Measurements from ENCODE around the gene ZMPSTE24. TPM values are rescaled to one million over a fixed set of nuclear protein-coding genes. Genes with fewer than 3 reads are reported as not detected.
"Not testable (repeated sequence)": the region's sequence is repeated elsewhere in the genome, so short reads cannot be mapped to it uniquely, and the experiment has no call there.

The ZMPSTE24 gene
- polyA plus RNA-seq, 3 donors: 6.4 to 45.6 (median 36.0) TPM

- Histone ChIP-seq H3K36me3 (replicated peaks in 1 of 2; ENCODE audit: control insufficient read depth in 1 of 2, insufficient read depth in 2 of 2, low read length in 2 of 2) (no peaks in the 10 kb centered on the region), H3K27me3 (ENCODE audit: control insufficient read depth in 2 of 2, insufficient read depth in 2 of 2, low read length in 2 of 2) (no peaks in the 10 kb centered on the region), H3K27ac (ENCODE audit: low read depth in 1 of 2, low read length in 2 of 2) (peak overlapping the region; percentile 80 to 93), H3K4me1 (ENCODE audit: control insufficient read depth in 1 of 2, insufficient read depth in 2 of 2, low read length in 2 of 2) (peaks cover 73 to 78% of the 10 kb centered on the region in 2 donors), H4K20me1 (ENCODE audit: insufficient read depth, low read length) (no peaks in the 10 kb centered on the region), H2AFZ (ENCODE audit: insufficient read depth, low read depth, low read length, poor library complexity, severe bottlenecking) (no peak overlapping the region), H3K9me3 (replicated peaks in 1 of 2; ENCODE audit: control insufficient read depth in 1 of 2, insufficient read depth in 1 of 2, low read length in 2 of 2) (peaks cover 0 to 5% of the 10 kb centered on the region in 2 donors), H3K4me3 (replicated peaks in 1 of 3; ENCODE audit: low read depth in 2 of 3, low read length in 3 of 3) (peak overlapping the region in 1 of 3 experiments; percentile 75), H3K79me2 (ENCODE audit: insufficient read depth, low read length) (peaks cover 23% of the 10 kb centered on the region), H3K4me2 (replicated peaks; ENCODE audit: extremely low read depth, low read length, poor library complexity, severe bottlenecking) (peak overlapping the region; percentile 45), H3K9ac (ENCODE audit: insufficient read depth, low read length, poor library complexity, severe bottlenecking) (peak overlapping the region; percentile 33)
- peaks cover 76% of the 10 kb centered on the region for H3K4me1 Mint-ChIP-seq
- H3K36me3 Mint-ChIP-seq: peaks cover 6 to 10% of the 10 kb centered on the region in 2 donors
- WGBS (ENCODE audit: insufficient coverage): 0% methylated on average over 2 of the region's 6 CpGs
- peaks cover 5 to 13% (median 7%) of the 10 kb centered on the region in 7 donors for H3K9me3 Mint-ChIP-seq
- TF ChIP-seq, protein P1, sequence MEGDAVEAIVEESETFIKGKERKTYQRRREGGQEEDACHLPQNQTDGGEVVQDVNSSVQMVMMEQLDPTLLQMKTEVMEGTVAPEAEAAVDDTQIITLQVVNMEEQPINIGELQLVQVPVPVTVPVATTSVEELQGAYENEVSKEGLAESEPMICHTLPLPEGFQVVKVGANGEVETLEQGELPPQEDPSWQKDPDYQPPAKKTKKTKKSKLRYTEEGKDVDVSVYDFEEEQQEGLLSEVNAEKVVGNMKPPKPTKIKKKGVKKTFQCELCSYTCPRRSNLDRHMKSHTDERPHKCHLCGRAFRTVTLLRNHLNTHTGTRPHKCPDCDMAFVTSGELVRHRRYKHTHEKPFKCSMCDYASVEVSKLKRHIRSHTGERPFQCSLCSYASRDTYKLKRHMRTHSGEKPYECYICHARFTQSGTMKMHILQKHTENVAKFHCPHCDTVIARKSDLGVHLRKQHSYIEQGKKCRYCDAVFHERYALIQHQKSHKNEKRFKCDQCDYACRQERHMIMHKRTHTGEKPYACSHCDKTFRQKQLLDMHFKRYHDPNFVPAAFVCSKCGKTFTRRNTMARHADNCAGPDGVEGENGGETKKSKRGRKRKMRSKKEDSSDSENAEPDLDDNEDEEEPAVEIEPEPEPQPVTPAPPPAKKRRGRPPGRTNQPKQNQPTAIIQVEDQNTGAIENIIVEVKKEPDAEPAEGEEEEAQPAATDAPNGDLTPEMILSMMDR (IDR thresholded peaks at IDR 0.05): no peak
- intact Hi-C loops (cut with micrococcal nuclease): loop anchor here (5.0 kb wide), 3 partner anchors 51 to 244 kb away; partner anchors contain the start of gene PPT1 (in 1 of the 2)
- H3K27me3 Mint-ChIP-seq (ENCODE audit: low read depth in 3 of 3): peaks cover 0 to 13% (median 1%) of the 10 kb centered on the region in 3 donors
- DNase-seq: peak; percentile 50 to 73 (median 71)
- peak overlapping the region; percentile 91 to 98 (median 96) for H3K27ac Mint-ChIP-seq
- peak overlapping the region; percentile 51 to 75 for H3K4me3 Mint-ChIP-seq
Observed at GRCh38 chr1:40341491-40342380, 83.7 kb downstream of the ZMPSTE24 start.

DNA sequence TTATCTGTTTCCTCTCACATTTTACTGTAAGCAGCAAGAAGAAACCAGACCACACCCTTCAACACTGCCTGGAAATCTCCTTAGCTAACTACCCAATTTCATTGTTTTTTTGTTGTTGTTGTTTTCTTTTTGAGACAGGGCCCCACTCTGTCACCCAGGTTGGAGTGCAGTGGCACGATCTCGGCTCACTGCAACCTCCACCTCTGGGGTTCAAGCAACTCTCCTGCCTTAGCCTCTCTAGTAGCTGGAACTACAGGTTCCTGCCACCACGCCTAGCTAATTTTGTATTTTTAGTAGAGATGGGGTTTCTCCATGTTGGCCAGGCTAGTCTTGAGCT lies 84.3 kb downstream of the ZMPSTE24 start:
- H3K4me3 Mint-ChIP-seq: peak overlapping the region; percentile 51 to 75
- H3K36me3 Mint-ChIP-seq; H3K27me3 ChIP-seq (ENCODE audit: control insufficient read depth in 2 of 2, insufficient read depth in 2 of 2, low read length in 2 of 2); H3K9me3 ChIP-seq (replicated peaks in 1 of 2; ENCODE audit: control insufficient read depth in 1 of 2, insufficient read depth in 1 of 2, low read length in 2 of 2); H4K20me1 ChIP-seq (ENCODE audit: insufficient read depth, low read length); DNase-seq; H2AFZ ChIP-seq (ENCODE audit: insufficient read depth, low read depth, low read length, poor library complexity, severe bottlenecking); H3K36me3 ChIP-seq (replicated peaks in 1 of 2; ENCODE audit: control insufficient read depth in 1 of 2, insufficient read depth in 2 of 2, low read length in 2 of 2): not testable (repeated sequence)
- no CpG with 5 or more reads among the region's 3 CpGs for WGBS (ENCODE audit: insufficient coverage)
- Histone ChIP-seq H3K4me3 (replicated peaks in 1 of 3; ENCODE audit: low read depth in 2 of 3, low read length in 3 of 3) (peak overlapping the region in 1 of 3 experiments; percentile 75), H3K27ac (ENCODE audit: low read depth in 1 of 2, low read length in 2 of 2) (peak overlapping the region; percentile 80 to 93), H3K4me2 (replicated peaks; ENCODE audit: extremely low read depth, low read length, poor library complexity, severe bottlenecking) (peak overlapping the region; percentile 45), H3K4me1 (ENCODE audit: control insufficient read depth in 1 of 2, insufficient read depth in 2 of 2, low read length in 2 of 2) (peaks cover 76 to 82% of the 10 kb centered on the region in 2 donors), H3K79me2 (ENCODE audit: insufficient read depth, low read length) (peaks cover 25% of the 10 kb centered on the region), H3K9ac (ENCODE audit: insufficient read depth, low read length, poor library complexity, severe bottlenecking) (peak overlapping the region; percentile 33)
- H3K4me1 Mint-ChIP-seq: peaks cover 78% of the 10 kb centered on the region
- H3K9me3 Mint-ChIP-seq: peaks cover 5 to 13% (median 7%) of the 10 kb centered on the region in 7 donors
- intact Hi-C loops (cut with micrococcal nuclease): loop anchor here (5.0 kb wide), 3 partner anchors 50 to 245 kb away; partner anchors contain the start of gene PPT1 (in 1 of the 2)
- peaks cover 0 to 13% (median 1%) of the 10 kb centered on the region in 3 donors for H3K27me3 Mint-ChIP-seq (ENCODE audit: low read depth in 3 of 3)
- H3K27ac Mint-ChIP-seq: peak overlapping the region; percentile 91 to 98 (median 96)

Other genes with a start within 250 kb of the ZMPSTE24 start
- 100 to 1,000 TPM; 400 to 941 (median 876) TPM for gene CAP1, start 217.5 kb upstream of the ZMPSTE24 start, polyA plus RNA-seq
- 1,000 to 10,000 TPM in 1 of 3 donors, 100 to 1,000 TPM in 2; 166 to 1,143 (median 658) TPM for gene PPT1, start 161.0 kb upstream of the ZMPSTE24 start, polyA plus RNA-seq
- 1 to 10 TPM; 3.0 to 9.2 (median 6.2) TPM for gene RLF, start 96.8 kb upstream of the ZMPSTE24 start, polyA plus RNA-seq
- gene TMCO2, start 10.3 kb upstream of the ZMPSTE24 start, polyA plus RNA-seq: not detected
- gene COL9A2, start 59.0 kb downstream of the ZMPSTE24 start, polyA plus RNA-seq: 10 to 100 TPM in 1 of 3 donors, 1 to 10 TPM in 2; 2.0 to 24.3 (median 2.6) TPM
- gene SMAP2, start 115.5 kb downstream of the ZMPSTE24 start, polyA plus RNA-seq: 100 to 1,000 TPM; 302 to 382 (median 359) TPM
- gene ZFP69B, start 192.2 kb downstream of the ZMPSTE24 start, polyA plus RNA-seq: under 1 TPM in 2 of 3 donors, not detected in 1; 0.20 to 0.67 TPM
- 1 to 10 TPM; 2.1 to 3.8 (median 2.5) TPM for gene ZFP69, start 219.1 kb downstream of the ZMPSTE24 start, polyA plus RNA-seq